ENCODE data around the gene SNX24. TPM values are rescaled to one million over a fixed set of nuclear protein-coding genes. Genes with fewer than 3 reads are reported as not detected.

Gene SNX24
- total and polyA plus RNA-seq, 10 of the 15 experiments (the other 5 are each of a cell fraction or from before 2014, with no cell fraction given) = 0.15 to 6.6 (median 4.1) TPM

DNA sequence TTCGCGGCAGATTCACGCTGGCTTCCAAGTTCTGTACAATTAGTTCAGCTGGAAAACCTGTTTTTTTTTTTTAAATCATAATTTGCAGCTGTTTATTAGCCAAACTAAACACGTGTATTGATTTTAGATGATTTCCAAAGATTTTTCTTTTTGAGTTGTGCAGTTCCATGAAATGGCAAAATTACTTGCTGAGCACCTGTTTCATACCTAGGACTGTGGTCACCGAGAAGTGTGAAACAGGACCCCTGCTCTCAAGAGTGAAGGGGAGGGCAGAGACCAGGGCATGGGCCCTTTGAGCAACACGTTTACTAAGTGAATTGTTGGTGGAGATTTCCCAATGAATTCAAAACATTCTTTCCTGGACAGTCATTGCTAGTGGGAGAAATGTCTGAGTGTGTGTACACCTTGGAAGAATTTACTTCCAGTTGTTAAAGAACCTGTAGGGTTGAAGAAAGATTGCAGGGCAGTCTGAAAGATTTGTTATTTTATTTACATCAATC, 688 bp downstream of the SNX24 start (continued):
- TF ChIP-seq, protein P1, sequence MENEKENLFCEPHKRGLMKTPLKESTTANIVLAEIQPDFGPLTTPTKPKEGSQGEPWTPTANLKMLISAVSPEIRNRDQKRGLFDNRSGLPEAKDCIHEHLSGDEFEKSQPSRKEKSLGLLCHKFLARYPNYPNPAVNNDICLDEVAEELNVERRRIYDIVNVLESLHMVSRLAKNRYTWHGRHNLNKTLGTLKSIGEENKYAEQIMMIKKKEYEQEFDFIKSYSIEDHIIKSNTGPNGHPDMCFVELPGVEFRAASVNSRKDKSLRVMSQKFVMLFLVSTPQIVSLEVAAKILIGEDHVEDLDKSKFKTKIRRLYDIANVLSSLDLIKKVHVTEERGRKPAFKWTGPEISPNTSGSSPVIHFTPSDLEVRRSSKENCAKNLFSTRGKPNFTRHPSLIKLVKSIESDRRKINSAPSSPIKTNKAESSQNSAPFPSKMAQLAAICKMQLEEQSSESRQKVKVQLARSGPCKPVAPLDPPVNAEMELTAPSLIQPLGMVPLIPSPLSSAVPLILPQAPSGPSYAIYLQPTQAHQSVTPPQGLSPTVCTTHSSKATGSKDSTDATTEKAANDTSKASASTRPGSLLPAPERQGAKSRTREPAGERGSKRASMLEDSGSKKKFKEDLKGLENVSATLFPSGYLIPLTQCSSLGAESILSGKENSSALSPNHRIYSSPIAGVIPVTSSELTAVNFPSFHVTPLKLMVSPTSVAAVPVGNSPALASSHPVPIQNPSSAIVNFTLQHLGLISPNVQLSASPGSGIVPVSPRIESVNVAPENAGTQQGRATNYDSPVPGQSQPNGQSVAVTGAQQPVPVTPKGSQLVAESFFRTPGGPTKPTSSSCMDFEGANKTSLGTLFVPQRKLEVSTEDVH (IDR thresholded peaks at IDR 0.05; ENCODE audit: low read depth, partially characterized antibody) = no peak

DNA sequence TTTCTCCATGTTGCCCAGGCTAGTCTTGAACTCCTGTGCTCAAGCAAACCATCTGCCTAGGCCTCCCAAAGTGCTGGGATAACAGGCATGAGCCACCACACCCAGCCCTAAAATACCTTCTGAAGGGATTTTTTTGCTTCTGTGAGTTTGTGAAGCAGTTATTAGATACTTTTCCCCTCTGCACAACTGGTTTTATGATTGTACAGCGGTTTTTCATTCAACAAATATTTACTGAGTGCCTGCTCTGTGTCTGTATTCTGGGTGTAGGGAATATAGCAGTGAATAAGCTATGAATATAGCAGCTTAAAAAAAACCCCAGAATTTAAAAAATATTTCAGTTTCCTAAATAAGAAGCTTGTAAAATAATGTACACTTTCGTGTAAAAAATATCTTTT, 2.3 kb downstream of the SNX24 start:
- ChIA-PET POLR2A (no interaction called here), CTCF (interaction anchor here (1.2 kb wide), 1 partner anchor 144 kb away, joined by 5 read pairs; no protein-coding TSS in a partner anchor), RAD21 (ENCODE audit: unreplicated experiment) (no interaction called here), SMC1A (ENCODE audit: uncharacterized antibody, unreplicated experiment) (interaction anchor here (0.7 to 1.4 kb wide), 4 partner anchors 19 to 142 kb away, joined by 3 to 4 read pairs (median 3); no protein-coding TSS in a partner anchor)
- Histone ChIP-seq H2AFZ (ENCODE audit: control insufficient read depth, low read depth, low read length) (no peak overlapping the region), H3K9me3 (replicated peaks; ENCODE audit: control insufficient read depth, insufficient read depth, low read length) (no peaks in the 10 kb centered on the region), H3K27ac (ENCODE audit: control insufficient read depth, insufficient read depth) (no peak overlapping the region), H4K20me1 (ENCODE audit: control insufficient read depth, insufficient read depth) (no peaks in the 10 kb centered on the region), H3K9ac (ENCODE audit: control insufficient read depth, insufficient read depth, low read length) (no peak overlapping the region), H3K36me3 (ENCODE audit: control insufficient read depth in 2 of 2, insufficient read depth in 2 of 2, low read length in 1 of 2) (no peaks in the 10 kb centered on the region), H3K79me2 (ENCODE audit: control insufficient read depth, insufficient read depth, low read length) (no peaks in the 10 kb centered on the region), H3K4me1 (ENCODE audit: control insufficient read depth, insufficient read depth, low read length) (peaks cover 6% of the 10 kb centered on the region), H3K4me3 (no peak overlapping the region), H3K27me3 (replicated peaks in 1 of 2; ENCODE audit: control insufficient read depth in 2 of 2, insufficient read depth in 2 of 2, low read length in 1 of 2) (no peaks in the 10 kb centered on the region), H3K4me2 (ENCODE audit: control insufficient read depth, insufficient read depth) (no peak overlapping the region)
- WGBS (ENCODE audit: insufficient coverage, insufficient replicate concordance, low lambda C conversion rate, missing lambda C conversion rate) = 84% methylated on average over 2 of the region's 2 CpGs
- no peak for ATAC-seq
- DNase-seq (ENCODE audit: low read depth, low spot score) = no peak
- BruUV-seq (replicated peaks) = no TSS peak
- intact Hi-C loops (cut with micrococcal nuclease; ENCODE audit: unreplicated experiment) (no loop called here), in situ Hi-C loops (cut with MboI) (no loop called here)
- FAIRE-seq = no peak
- TF ChIP-seq EZH2 (IDR thresholded peaks at IDR 0.05; ENCODE audit: borderline replicate concordance, control insufficient read depth, low read depth, low read length) (no peak), MTA2 (IDR thresholded peaks at IDR 0.05; ENCODE audit: low read depth) (no peak), RCOR1 (conservative IDR thresholded peaks at IDR 0.05; ENCODE audit: low read depth, low read length) (no peak), MYB (IDR thresholded peaks at IDR 0.05; ENCODE audit: borderline replicate concordance, low read depth, low read length) (no peak), NR2F1 (conservative IDR thresholded peaks at IDR 0.05) (no peak), MXI1 (IDR thresholded peaks at IDR 0.05; ENCODE audit: low read depth, low read length) (no peak)
- TF ChIP-seq, protein P2, sequence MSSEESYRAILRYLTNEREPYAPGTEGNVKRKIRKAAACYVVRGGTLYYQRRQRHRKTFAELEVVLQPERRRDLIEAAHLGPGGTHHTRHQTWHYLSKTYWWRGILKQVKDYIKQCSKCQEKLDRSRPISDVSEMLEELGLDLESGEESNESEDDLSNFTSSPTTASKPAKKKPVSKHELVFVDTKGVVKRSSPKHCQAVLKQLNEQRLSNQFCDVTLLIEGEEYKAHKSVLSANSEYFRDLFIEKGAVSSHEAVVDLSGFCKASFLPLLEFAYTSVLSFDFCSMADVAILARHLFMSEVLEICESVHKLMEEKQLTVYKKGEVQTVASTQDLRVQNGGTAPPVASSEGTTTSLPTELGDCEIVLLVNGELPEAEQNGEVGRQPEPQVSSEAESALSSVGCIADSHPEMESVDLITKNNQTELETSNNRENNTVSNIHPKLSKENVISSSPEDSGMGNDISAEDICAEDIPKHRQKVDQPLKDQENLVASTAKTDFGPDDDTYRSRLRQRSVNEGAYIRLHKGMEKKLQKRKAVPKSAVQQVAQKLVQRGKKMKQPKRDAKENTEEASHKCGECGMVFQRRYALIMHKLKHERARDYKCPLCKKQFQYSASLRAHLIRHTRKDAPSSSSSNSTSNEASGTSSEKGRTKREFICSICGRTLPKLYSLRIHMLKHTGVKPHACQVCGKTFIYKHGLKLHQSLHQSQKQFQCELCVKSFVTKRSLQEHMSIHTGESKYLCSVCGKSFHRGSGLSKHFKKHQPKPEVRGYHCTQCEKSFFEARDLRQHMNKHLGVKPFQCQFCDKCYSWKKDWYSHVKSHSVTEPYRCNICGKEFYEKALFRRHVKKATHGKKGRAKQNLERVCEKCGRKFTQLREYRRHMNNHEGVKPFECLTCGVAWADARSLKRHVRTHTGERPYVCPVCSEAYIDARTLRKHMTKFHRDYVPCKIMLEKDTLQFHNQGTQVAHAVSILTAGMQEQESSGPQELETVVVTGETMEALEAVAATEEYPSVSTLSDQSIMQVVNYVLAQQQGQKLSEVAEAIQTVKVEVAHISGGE (CRISPR knock-in tag; IDR thresholded peaks at IDR 0.05) = no peak
- TF ChIP-seq, protein P3, sequence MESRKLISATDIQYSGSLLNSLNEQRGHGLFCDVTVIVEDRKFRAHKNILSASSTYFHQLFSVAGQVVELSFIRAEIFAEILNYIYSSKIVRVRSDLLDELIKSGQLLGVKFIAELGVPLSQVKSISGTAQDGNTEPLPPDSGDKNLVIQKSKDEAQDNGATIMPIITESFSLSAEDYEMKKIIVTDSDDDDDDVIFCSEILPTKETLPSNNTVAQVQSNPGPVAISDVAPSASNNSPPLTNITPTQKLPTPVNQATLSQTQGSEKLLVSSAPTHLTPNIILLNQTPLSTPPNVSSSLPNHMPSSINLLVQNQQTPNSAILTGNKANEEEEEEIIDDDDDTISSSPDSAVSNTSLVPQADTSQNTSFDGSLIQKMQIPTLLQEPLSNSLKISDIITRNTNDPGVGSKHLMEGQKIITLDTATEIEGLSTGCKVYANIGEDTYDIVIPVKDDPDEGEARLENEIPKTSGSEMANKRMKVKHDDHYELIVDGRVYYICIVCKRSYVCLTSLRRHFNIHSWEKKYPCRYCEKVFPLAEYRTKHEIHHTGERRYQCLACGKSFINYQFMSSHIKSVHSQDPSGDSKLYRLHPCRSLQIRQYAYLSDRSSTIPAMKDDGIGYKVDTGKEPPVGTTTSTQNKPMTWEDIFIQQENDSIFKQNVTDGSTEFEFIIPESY (IDR thresholded peaks at IDR 0.05) = no peak
- TF ChIP-seq, protein P4, sequence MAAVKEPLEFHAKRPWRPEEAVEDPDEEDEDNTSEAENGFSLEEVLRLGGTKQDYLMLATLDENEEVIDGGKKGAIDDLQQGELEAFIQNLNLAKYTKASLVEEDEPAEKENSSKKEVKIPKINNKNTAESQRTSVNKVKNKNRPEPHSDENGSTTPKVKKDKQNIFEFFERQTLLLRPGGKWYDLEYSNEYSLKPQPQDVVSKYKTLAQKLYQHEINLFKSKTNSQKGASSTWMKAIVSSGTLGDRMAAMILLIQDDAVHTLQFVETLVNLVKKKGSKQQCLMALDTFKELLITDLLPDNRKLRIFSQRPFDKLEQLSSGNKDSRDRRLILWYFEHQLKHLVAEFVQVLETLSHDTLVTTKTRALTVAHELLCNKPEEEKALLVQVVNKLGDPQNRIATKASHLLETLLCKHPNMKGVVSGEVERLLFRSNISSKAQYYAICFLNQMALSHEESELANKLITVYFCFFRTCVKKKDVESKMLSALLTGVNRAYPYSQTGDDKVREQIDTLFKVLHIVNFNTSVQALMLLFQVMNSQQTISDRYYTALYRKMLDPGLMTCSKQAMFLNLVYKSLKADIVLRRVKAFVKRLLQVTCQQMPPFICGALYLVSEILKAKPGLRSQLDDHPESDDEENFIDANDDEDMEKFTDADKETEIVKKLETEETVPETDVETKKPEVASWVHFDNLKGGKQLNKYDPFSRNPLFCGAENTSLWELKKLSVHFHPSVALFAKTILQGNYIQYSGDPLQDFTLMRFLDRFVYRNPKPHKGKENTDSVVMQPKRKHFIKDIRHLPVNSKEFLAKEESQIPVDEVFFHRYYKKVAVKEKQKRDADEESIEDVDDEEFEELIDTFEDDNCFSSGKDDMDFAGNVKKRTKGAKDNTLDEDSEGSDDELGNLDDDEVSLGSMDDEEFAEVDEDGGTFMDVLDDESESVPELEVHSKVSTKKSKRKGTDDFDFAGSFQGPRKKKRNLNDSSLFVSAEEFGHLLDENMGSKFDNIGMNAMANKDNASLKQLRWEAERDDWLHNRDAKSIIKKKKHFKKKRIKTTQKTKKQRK (IDR thresholded peaks at IDR 0.05; ENCODE audit: low read depth, low read length) = no peak
